ENCODE measurements around the gene PIK3CD.

Gene PIK3CD

DNA sequence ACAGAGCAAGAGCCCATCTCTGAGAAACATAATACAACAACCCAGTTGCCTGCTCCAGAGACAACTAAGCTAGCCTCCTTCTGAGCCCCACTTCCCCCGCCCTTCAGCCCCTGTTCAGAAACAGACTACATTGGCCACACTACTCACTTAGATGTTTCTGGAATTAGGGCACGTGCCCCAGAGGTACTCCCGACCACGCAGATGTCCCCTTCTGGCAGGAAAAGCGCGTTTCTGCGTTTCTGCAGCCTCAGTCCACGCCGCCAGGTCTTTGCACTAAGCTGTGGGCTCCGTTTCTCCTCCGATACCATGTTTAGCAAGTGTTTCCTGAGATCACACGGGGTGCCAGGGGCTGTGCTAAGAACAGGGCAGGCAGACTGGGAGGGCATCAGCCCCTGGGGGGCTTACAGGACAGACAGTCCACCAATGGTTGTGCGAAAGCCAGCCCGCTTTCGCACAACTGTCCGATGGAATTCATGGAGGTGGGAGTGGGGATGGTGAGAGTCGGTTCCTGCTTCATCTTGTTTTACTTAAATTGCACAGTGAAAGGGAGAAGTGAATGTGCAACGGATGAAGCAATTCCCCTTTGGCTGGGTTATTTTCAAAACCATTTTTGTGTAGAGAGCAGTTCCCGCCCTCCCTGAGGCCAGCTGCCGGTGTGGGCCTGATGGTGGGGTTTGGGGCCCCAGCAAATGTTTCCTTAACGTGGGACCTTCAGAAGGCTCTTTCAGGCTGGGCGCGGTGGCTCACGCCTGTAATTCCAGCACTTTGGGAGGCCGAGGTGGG is 2.7 kb downstream of the PIK3CD start:
- Histone ChIP-seq H3K9me3 (ENCODE audit: control extremely low read depth in 1 of 5, control insufficient read depth in 4 of 5, insufficient read depth in 2 of 5, low read depth in 1 of 5, low read length in 4 of 5) (no peaks in the 10 kb centered on the region), H3K4me1 (ENCODE audit: control extremely low read depth in 1 of 4, control insufficient read depth in 4 of 4, insufficient read depth in 4 of 4, low read length in 3 of 4) (peaks cover 2 to 80% (median 54%) of the 10 kb centered on the region in 4 experiments), H3K27me3 (replicated peaks in 2 of 5; ENCODE audit: control insufficient read depth in 4 of 5, insufficient read depth in 5 of 5, low read length in 4 of 5) (no peaks in the 10 kb centered on the region), H3K4me3 (ENCODE audit: control insufficient read depth in 1 of 7, extremely low read depth in 1 of 7, insufficient read depth in 4 of 7, low read depth in 2 of 7, low read length in 6 of 7) (peak overlapping the region in 6 of 7 experiments; percentile 48 to 91 (median 82)), H3K36me3 (ENCODE audit: control insufficient read depth in 4 of 4, insufficient read depth in 4 of 4, low read length in 3 of 4) (peaks cover 0 to 4% (median 0%) of the 10 kb centered on the region in 4 experiments), H3K27ac (ENCODE audit: insufficient read depth in 1 of 2, low read depth in 1 of 2, low read length in 2 of 2, poor library complexity in 1 of 2, severe bottlenecking in 2 of 2) (peak overlapping the region; percentile 46 to 51)
- DNase-seq, result peak; percentile 29 to 74 (median 70)
- WGBS (ENCODE audit: insufficient coverage), result 10% methylated on average over 25 of the region's 25 CpGs
- CTCF ChIA-PET, result interaction anchor here (0.9 to 6.4 kb wide), 11 partner anchors 10 to 39 kb away, joined by 3 to 78 read pairs (median 4); no protein-coding TSS in a partner anchor
- POLR2A ChIA-PET, result interaction anchor here (1.0 to 1.1 kb wide), 2 partner anchors 12 to 26 kb away, joined by 3 to 7 read pairs; no protein-coding TSS in a partner anchor

DNA sequence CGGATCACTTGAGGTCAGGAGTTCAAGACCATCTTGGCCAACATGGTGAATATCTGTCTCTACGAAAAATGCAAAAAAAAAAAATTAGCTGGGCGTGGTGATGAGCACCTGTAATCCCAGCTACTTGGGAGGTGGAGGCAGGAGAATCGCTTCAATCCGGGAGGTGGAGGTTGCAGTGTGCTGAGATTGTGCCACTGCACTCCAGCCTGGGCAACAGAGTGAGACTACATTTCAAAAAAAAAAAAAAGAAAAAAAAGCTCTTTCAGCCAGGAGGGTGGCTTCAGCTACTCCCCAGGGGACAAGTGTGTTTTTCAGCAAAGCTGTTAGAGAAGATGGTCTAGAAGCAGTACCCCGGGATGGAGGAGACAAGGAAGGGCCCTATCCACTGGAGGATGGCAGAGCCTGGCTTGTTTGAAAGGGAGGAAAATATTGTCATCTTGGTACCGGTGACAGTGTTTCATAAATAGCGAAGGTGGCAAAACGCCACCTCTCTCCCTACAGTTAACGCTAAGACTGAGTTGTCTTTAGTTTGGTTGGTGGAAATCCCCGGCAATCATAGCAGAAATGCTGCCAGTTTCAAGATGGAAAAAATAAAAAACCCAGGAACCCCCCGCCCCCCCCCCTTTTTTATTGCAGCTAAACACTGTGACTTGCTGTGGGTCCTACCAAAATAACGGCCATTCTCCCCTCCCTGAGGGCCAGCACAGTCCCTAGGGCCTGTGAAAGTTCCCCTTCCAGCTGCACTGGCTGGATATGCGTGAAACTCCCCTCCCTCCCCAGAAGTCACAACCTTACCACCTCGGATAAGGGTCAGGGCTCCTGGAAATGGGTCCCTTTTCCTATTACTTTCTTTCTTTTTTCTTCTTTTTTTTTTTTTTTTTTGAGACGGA is 3.5 kb downstream of the PIK3CD start:
- H3K4me1 ChIP-seq (ENCODE audit: control extremely low read depth in 1 of 4, control insufficient read depth in 4 of 4, insufficient read depth in 4 of 4, low read length in 3 of 4), result peaks cover 2 to 85% (median 53%) of the 10 kb centered on the region in 4 experiments
- 72% methylated on average over 6 of the region's 16 CpGs for WGBS (ENCODE audit: insufficient coverage)
- H3K27ac ChIP-seq (ENCODE audit: insufficient read depth in 1 of 2, low read depth in 1 of 2, low read length in 2 of 2, poor library complexity in 1 of 2, severe bottlenecking in 2 of 2), result peak overlapping the region in 1 of 2 experiments; percentile 51
- peak in 2 of 3 donors; percentile 68 to 69 for DNase-seq
- peak overlapping the region in 4 of 7 experiments; percentile 80 to 91 (median 86) for H3K4me3 ChIP-seq (ENCODE audit: control insufficient read depth in 1 of 7, extremely low read depth in 1 of 7, insufficient read depth in 4 of 7, low read depth in 2 of 7, low read length in 6 of 7)
- no peaks in the 10 kb centered on the region for H3K9me3 ChIP-seq (ENCODE audit: control extremely low read depth in 1 of 5, control insufficient read depth in 4 of 5, insufficient read depth in 2 of 5, low read depth in 1 of 5, low read length in 4 of 5)
- POLR2A ChIA-PET, result interaction anchor here (0.6 to 1.6 kb wide), 5 partner anchors 8 to 840 kb away, joined by 3 to 7 read pairs (median 3); no protein-coding TSS in a partner anchor
- CTCF ChIA-PET, result interaction anchor here (1.1 to 6.4 kb wide), 4 partner anchors 9 to 36 kb away, joined by 3 to 78 read pairs (median 6); no protein-coding TSS in a partner anchor
- H3K27me3 ChIP-seq (replicated peaks in 2 of 5; ENCODE audit: control insufficient read depth in 4 of 5, insufficient read depth in 5 of 5, low read length in 4 of 5), result no peaks in the 10 kb centered on the region
- H3K36me3 ChIP-seq (ENCODE audit: control insufficient read depth in 4 of 4, insufficient read depth in 4 of 4, low read length in 3 of 4), result peaks cover 0 to 5% (median 2%) of the 10 kb centered on the region in 4 experiments

GRCh38 chr1:9655836-9656235 is 4.3 kb downstream of the PIK3CD start:
- CTCF ChIA-PET, result interaction anchor here (1.1 to 6.4 kb wide), 3 partner anchors 13 to 35 kb away, joined by 3 to 78 read pairs (median 8); no protein-coding TSS in a partner anchor
- Histone ChIP-seq H3K27me3 (replicated peaks in 2 of 5; ENCODE audit: control insufficient read depth in 4 of 5, insufficient read depth in 5 of 5, low read length in 4 of 5) (no peaks in the 10 kb centered on the region), H3K36me3 (ENCODE audit: control insufficient read depth in 4 of 4, insufficient read depth in 4 of 4, low read length in 3 of 4) (peaks cover 0 to 11% (median 8%) of the 10 kb centered on the region in 4 experiments), H3K9me3 (ENCODE audit: control extremely low read depth in 1 of 5, control insufficient read depth in 4 of 5, insufficient read depth in 2 of 5, low read depth in 1 of 5, low read length in 4 of 5) (no peaks in the 10 kb centered on the region), H3K27ac (ENCODE audit: insufficient read depth in 1 of 2, low read depth in 1 of 2, low read length in 2 of 2, poor library complexity in 1 of 2, severe bottlenecking in 2 of 2) (no peak overlapping the region), H3K4me1 (ENCODE audit: control extremely low read depth in 1 of 4, control insufficient read depth in 4 of 4, insufficient read depth in 4 of 4, low read length in 3 of 4) (peaks cover 2 to 79% (median 49%) of the 10 kb centered on the region in 4 experiments), H3K4me3 (ENCODE audit: control insufficient read depth in 1 of 7, extremely low read depth in 1 of 7, insufficient read depth in 4 of 7, low read depth in 2 of 7, low read length in 6 of 7) (no peak overlapping the region)
- no peak for DNase-seq
- 95% methylated on average over 8 of the region's 11 CpGs for WGBS (ENCODE audit: insufficient coverage)
- POLR2A ChIA-PET, result interaction anchor here (1.6 kb wide), 1 partner anchor 9 kb away, joined by 3 read pairs; no protein-coding TSS in a partner anchor

DNA sequence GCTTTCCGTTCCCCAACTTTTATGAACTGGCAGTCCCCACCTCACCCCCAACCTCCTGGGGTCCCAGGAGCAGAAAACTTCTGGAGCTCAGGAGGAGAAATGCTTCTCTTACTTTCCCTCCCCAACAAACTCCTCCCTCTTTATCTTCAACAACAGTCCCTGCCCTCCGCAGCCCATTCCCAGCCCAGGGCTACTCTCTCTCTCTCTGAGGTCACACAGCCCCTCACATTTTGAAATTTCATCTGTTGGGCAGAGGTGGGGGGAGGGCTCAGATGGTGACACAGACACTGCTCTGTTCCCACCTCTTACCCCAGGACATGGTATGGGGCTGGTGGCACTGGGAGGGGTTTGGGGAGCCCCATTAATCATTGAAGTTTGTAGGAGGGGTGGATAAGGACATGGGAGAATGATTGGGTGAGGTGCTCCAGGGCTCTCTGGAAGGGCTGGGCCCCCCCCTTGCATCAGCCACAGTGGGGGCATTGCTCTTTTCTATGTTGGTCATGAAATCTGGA is 6.0 kb downstream of the PIK3CD start:
- POLR2A ChIA-PET, result no interaction called here
- CTCF ChIA-PET, result interaction anchor here (0.7 to 1.3 kb wide), 2 partner anchors 30 to 217 kb away, joined by 3 to 4 read pairs; no protein-coding TSS in a partner anchor
- H3K27me3 ChIP-seq (replicated peaks in 2 of 5; ENCODE audit: control insufficient read depth in 4 of 5, insufficient read depth in 5 of 5, low read length in 4 of 5), result no peaks in the 10 kb centered on the region
- peaks cover 2 to 62% (median 42%) of the 10 kb centered on the region in 4 experiments for H3K4me1 ChIP-seq (ENCODE audit: control extremely low read depth in 1 of 4, control insufficient read depth in 4 of 4, insufficient read depth in 4 of 4, low read length in 3 of 4)
- H3K9me3 ChIP-seq (ENCODE audit: control extremely low read depth in 1 of 5, control insufficient read depth in 4 of 5, insufficient read depth in 2 of 5, low read depth in 1 of 5, low read length in 4 of 5), result no peaks in the 10 kb centered on the region
- WGBS (ENCODE audit: insufficient coverage), result 100% methylated on average over 2 of the region's 2 CpGs
- H3K27ac ChIP-seq (ENCODE audit: insufficient read depth in 1 of 2, low read depth in 1 of 2, low read length in 2 of 2, poor library complexity in 1 of 2, severe bottlenecking in 2 of 2), result peak overlapping the region in 1 of 2 experiments; percentile 34
- H3K36me3 ChIP-seq (ENCODE audit: control insufficient read depth in 4 of 4, insufficient read depth in 4 of 4, low read length in 3 of 4), result peaks cover 0 to 11% (median 8%) of the 10 kb centered on the region in 4 experiments
- DNase-seq, result no peak
- no peak overlapping the region for H3K4me3 ChIP-seq (ENCODE audit: control insufficient read depth in 1 of 7, extremely low read depth in 1 of 7, insufficient read depth in 4 of 7, low read depth in 2 of 7, low read length in 6 of 7)

DNA sequence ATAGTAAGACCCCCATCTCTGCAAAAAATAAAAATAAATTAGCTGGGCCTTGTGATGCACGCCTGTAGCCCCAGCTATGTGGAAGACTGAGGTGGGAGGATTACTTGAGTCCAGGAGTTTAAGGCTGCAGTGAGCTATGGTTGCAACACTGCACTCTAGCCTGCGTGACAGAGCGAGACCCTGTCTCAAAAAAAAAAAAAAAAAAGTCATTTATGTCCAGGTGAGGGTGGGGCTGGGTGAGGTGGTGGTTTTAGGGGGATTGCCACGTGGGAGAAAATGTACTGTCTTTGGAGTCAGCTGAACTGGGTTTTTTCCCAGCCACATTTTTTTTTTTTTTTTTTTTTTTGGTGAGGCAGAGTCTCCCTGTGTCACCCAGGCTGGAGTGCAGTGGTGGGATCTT is 6.7 kb downstream of the PIK3CD start:
- 87% methylated on average over 3 of the region's 4 CpGs for WGBS (ENCODE audit: insufficient coverage)
- Histone ChIP-seq H3K27ac (ENCODE audit: insufficient read depth in 1 of 2, low read depth in 1 of 2, low read length in 2 of 2, poor library complexity in 1 of 2, severe bottlenecking in 2 of 2) (no peak overlapping the region), H3K9me3 (ENCODE audit: control extremely low read depth in 1 of 5, control insufficient read depth in 4 of 5, insufficient read depth in 2 of 5, low read depth in 1 of 5, low read length in 4 of 5) (no peaks in the 10 kb centered on the region), H3K27me3 (replicated peaks in 2 of 5; ENCODE audit: control insufficient read depth in 4 of 5, insufficient read depth in 5 of 5, low read length in 4 of 5) (no peaks in the 10 kb centered on the region), H3K4me1 (ENCODE audit: control extremely low read depth in 1 of 4, control insufficient read depth in 4 of 4, insufficient read depth in 4 of 4, low read length in 3 of 4) (peaks cover 2 to 56% (median 36%) of the 10 kb centered on the region in 4 experiments), H3K36me3 (ENCODE audit: control insufficient read depth in 4 of 4, insufficient read depth in 4 of 4, low read length in 3 of 4) (peaks cover 0 to 15% (median 11%) of the 10 kb centered on the region in 4 experiments), H3K4me3 (ENCODE audit: control insufficient read depth in 1 of 7, extremely low read depth in 1 of 7, insufficient read depth in 4 of 7, low read depth in 2 of 7, low read length in 6 of 7) (no peak overlapping the region)
- CTCF ChIA-PET, result interaction anchor here (0.7 to 1.3 kb wide), 2 partner anchors 30 to 217 kb away, joined by 3 to 4 read pairs; no protein-coding TSS in a partner anchor
- POLR2A ChIA-PET, result no interaction called here
- DNase-seq, result no peak

DNA sequence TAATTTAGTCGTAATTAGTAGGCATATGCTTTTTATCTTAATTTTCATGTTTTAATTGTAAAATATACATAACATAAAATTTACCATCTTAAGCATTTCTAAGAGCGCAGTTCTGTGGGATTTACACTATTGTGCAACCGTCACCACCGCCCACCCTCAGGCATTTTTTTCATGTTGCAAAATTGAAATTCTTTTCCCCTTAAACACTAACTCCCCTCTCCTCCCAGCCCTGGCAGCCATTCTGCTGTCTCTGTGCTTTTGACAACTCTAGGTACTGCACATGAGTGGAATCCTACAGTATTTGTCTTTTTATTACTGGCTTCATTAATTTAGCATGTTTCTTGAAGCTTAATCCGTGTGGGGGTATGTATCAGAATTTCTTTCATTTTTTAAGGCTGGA is 7.8 kb downstream of the PIK3CD start:
- no peaks in the 10 kb centered on the region for H3K9me3 ChIP-seq (ENCODE audit: control extremely low read depth in 1 of 5, control insufficient read depth in 4 of 5, insufficient read depth in 2 of 5, low read depth in 1 of 5, low read length in 4 of 5)
- DNase-seq, result no peak
- WGBS (ENCODE audit: insufficient coverage), result 82% methylated on average over 4 of the region's 5 CpGs
- CTCF ChIA-PET, result interaction anchor here (1.8 kb wide), 1 partner anchor 31 kb away, joined by 5 read pairs; no protein-coding TSS in a partner anchor
- peaks cover under 1 to 19% (median 11%) of the 10 kb centered on the region in 4 experiments for H3K36me3 ChIP-seq (ENCODE audit: control insufficient read depth in 4 of 4, insufficient read depth in 4 of 4, low read length in 3 of 4)
- H3K27ac ChIP-seq (ENCODE audit: insufficient read depth in 1 of 2, low read depth in 1 of 2, low read length in 2 of 2, poor library complexity in 1 of 2, severe bottlenecking in 2 of 2), result no peak overlapping the region
- POLR2A ChIA-PET, result no interaction called here
- H3K4me1 ChIP-seq (ENCODE audit: control extremely low read depth in 1 of 4, control insufficient read depth in 4 of 4, insufficient read depth in 4 of 4, low read length in 3 of 4), result peaks cover 2 to 45% (median 25%) of the 10 kb centered on the region in 4 experiments
- H3K4me3 ChIP-seq (ENCODE audit: control insufficient read depth in 1 of 7, extremely low read depth in 1 of 7, insufficient read depth in 4 of 7, low read depth in 2 of 7, low read length in 6 of 7), result no peak overlapping the region
- H3K27me3 ChIP-seq (replicated peaks in 2 of 5; ENCODE audit: control insufficient read depth in 4 of 5, insufficient read depth in 5 of 5, low read length in 4 of 5), result no peaks in the 10 kb centered on the region

Data from common myeloid progenitor, CD34-positive (primary cell).